Right lobe of liver (tissue), 6 donors: Measurements from ENCODE around the gene CCL17. TPM values are rescaled to one million over a fixed set of nuclear protein-coding genes. Genes with fewer than 3 reads are reported as not detected.

ENCODE experiments used
- ATAC-seq, 4 donors: fragments of 200-7000 bp; cut with Tn5 transposase; one replicate each; pipeline ENCODE4 v1.9.1; 2020; ENCODE audit warnings: mild to moderate bottlenecking in 4 of 4, moderate library complexity in 4 of 4
- DNase-seq, 3 donors: peaks; one replicate each; pipeline ENCODE4 v3.0.0-alpha.2; 2020
- H3K27ac ChIP-seq, 3 donors: fragments of 200-600 bp; one replicate each; pipeline ENCODE4 v1.8.0; 2022
- H3K27me3 ChIP-seq, 2 donors: fragments of 200-600 bp; one replicate each; pipeline ENCODE4 v1.8.0; 2022
- H3K36me3 ChIP-seq, 4 donors: fragments of 200-600 bp; sonication (generic) in 1 of 4; one replicate each; pipeline versions ENCODE4 v1.5.1 to v1.8.0; 2017 to 2022; ENCODE audit warnings: control low read depth in 1 of 4
- H3K4me1 ChIP-seq, 4 donors: fragments of 200-600 bp; sonication (generic) in 1 of 4; one replicate each; pipeline versions ENCODE4 v1.5.1 to v1.8.0; 2017 to 2022; ENCODE audit warnings: control low read depth in 1 of 4
- H3K4me3 ChIP-seq, 3 donors: fragments of 200-600 bp; one replicate each; pipeline ENCODE4 v1.8.0; 2022
- H3K9me3 ChIP-seq, 4 donors: fragments of 200-600 bp; sonication (generic) in 1 of 4; one replicate each; pipeline versions ENCODE4 v1.5.1 to v1.8.0; 2017 to 2022; ENCODE audit warnings: control low read depth in 1 of 4
- POLR2A ChIP-seq: fragments of 450-650 bp; IDR thresholded peaks from one replicate; pipeline ENCODE4 v1.6.1; 2017; ENCODE audit warnings: antibody characterized with exemption, mild to moderate bottlenecking
- WGBS: methylation state at CpG from one replicate; pipeline ENCODE4 v1.1.6; 2018; ENCODE audit warnings: low coverage, low lambda C conversion rate; ENCODE audit not compliant: insufficient coverage; ENCODE audit errors: missing lambda C conversion rate; 5-methylcytosine and 5-hydroxymethylcytosine counted together
- intact Hi-C, 2 donors: fragments of 100-400 bp; cut with DNase I; formaldehyde crosslinking; loops; one replicate each; pipeline versions ENCODE4 v1.11.2 to v1.14.1; 2022
- total RNA-seq, 6 experiments: library from RNA; depleted of rRNA in 2 of 6; stranded (reverse); fragments of >200 nt in 2 of 6; fragmentation: NEBNext Ultra II Directional in 3 of 6; extraction: Animal tissue kit (Norgen Biotek cat#: 25700) in 3 of 6; gene quantifications; one replicate each; pipeline versions ENCODE4 v1.1.0 to v1.2.4, GENCODE V29; 2016 to 2023
- TF ChIP-seq, protein P1 (sequence below), 4 donors: fragments of 200-600 bp in 3 of 4; fragments of 450-650 bp in 1 of 4; IDR thresholded peaks; one replicate each; pipeline versions ENCODE4 v1.5.1 to v1.8.0; 2016 to 2022; ENCODE audit warnings: antibody characterized with exemption in 4 of 4, mild to moderate bottlenecking in 2 of 4
- donor health status: DM: no; HTN: yes; CAD: no.
- donor health status: DM: no; HTN: no; CAD: no.
- donor health status: DM: no; HTN: no; CAD: no.
- donor health status: DM: no; HTN: yes; CAD: no.
- donor health status: DM: no; HTN: yes; CAD: no.

The CCL17 gene
- total RNA-seq, 6 experiments from 2014 or later: not detected

DNA sequence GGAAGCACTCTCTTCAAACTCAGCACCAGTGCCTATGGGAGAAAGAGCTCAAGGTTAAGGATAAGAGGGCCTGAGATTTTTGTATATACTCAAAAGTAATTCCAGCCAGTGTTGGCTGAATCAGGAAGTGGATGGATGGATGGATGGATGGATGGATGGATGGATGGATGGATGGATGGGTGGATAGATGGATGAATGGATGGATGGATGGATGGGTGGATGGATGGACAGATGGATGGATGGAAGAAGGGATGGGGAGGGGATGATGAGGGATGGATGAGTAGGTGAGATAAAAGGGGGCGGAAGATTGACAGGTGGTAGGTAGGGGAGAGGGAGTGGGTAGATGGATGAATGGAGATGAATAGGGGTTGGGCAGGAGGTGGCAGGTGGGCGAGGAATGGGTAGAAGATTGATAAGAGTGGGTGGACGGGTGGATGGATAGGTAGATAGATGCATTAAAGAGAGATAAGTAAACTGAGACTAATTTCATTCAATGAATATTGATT lies 28.2 kb upstream of the CCL17 start:
- WGBS: 100% methylated on average over 3 of the region's 3 CpGs
- H3K4me1 ChIP-seq: peaks cover 0 to 36% (median 8%) of the 10 kb centered on the region in 4 donors

DNA sequence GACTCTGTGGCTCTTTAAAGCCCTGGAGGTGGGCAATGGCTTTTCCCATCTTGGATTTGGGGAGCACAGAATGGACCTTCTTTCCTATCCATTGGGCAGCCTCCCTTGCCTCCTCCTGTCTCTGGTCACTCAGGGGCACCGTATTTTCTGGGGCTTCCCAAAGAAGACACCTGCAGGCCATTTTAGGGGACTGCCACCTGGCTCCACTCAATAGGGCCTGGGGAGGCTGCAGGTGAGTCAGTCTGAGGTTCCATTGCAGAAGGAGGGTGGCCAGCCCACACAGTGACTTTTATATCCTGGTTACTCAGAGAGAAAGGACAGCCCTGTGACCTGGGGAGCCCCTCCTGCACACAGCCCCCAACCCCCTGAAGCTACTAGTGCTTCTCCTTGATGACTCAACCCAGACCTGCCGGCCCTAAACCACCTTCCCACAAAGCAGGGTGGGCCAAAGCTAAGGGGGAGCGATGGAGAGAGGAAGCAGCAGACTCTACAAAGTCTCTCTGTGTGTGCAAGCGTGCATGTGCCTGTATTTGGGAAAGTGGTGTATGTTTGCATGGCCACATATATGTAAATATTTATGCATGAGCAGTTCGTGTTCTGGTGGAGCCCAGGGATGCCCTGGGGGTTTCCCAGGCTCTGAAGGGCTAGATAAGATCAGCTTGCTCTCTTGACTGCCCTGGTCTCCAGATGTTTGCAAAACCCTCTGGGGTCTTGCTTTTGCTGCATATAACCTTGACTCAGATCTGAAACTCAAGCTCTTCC lies 27.3 kb upstream of the CCL17 start:
- H3K27ac ChIP-seq: no peak overlapping the region

More for the DNA sequence above, 28.2 kb upstream of the CCL17 start:
- Histone ChIP-seq H3K36me3 (peaks cover 0 to under 1% (median 0%) of the 10 kb centered on the region in 4 donors), H3K27me3 (no peaks in the 10 kb centered on the region), H3K4me3 (no peak overlapping the region), H3K9me3 (no peaks in the 10 kb centered on the region), H3K27ac (no peak overlapping the region)
- TF ChIP-seq POLR2A: no peak
- TF ChIP-seq, protein P1, sequence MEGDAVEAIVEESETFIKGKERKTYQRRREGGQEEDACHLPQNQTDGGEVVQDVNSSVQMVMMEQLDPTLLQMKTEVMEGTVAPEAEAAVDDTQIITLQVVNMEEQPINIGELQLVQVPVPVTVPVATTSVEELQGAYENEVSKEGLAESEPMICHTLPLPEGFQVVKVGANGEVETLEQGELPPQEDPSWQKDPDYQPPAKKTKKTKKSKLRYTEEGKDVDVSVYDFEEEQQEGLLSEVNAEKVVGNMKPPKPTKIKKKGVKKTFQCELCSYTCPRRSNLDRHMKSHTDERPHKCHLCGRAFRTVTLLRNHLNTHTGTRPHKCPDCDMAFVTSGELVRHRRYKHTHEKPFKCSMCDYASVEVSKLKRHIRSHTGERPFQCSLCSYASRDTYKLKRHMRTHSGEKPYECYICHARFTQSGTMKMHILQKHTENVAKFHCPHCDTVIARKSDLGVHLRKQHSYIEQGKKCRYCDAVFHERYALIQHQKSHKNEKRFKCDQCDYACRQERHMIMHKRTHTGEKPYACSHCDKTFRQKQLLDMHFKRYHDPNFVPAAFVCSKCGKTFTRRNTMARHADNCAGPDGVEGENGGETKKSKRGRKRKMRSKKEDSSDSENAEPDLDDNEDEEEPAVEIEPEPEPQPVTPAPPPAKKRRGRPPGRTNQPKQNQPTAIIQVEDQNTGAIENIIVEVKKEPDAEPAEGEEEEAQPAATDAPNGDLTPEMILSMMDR (IDR thresholded peaks at IDR 0.05): no peak
- intact Hi-C loops: loop anchor here in 1 of 2 donors (10.0 kb wide), 1 partner anchor 72 kb away; no protein-coding TSS in a partner anchor
- DNase-seq (no peak), ATAC-seq (no peak)

DNA sequence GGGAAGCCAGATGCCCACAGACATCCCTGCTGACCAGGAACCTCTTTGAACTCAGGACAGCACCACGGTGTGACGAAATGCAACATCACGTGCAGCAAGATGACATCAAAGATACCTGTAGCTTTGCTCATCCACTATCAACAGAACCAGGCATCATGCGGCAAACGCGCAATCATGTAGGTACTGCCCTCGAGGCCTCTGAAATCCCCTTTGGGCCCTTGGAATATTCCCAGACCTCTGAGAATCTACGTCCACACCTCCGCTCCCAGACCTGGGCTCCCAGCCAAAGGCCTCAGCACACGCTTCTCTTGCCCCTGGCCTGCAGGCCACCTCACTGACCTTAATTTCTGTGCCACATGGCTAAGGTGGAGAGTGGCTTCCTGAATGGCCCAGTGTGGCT lies 25.0 kb upstream of the CCL17 start:
- WGBS: 58% methylated on average over 3 of the region's 10 CpGs
- DNase-seq (peak; percentile 77 to 86 (median 84)), ATAC-seq (peak; percentile 60 to 81 (median 70))
- Histone ChIP-seq H3K9me3 (no peaks in the 10 kb centered on the region), H3K36me3 (peaks cover 0 to 10% (median under 1%) of the 10 kb centered on the region in 4 donors), H3K27me3 (no peaks in the 10 kb centered on the region), H3K4me1 (peaks cover 0 to 13% (median 5%) of the 10 kb centered on the region in 4 donors), H3K4me3 (no peak overlapping the region), H3K27ac (peak overlapping the region in 2 of 3 donors; percentile 26 to 59)
- TF ChIP-seq POLR2A: no peak
- TF ChIP-seq, protein P1 (IDR thresholded peaks at IDR 0.05): no peak
- intact Hi-C loops: loop anchor here in 1 of 2 donors (10.0 kb wide), 1 partner anchor 75 kb away; no protein-coding TSS in a partner anchor

More for the DNA sequence above, 27.3 kb upstream of the CCL17 start:
- TF ChIP-seq, protein P1 (IDR thresholded peaks at IDR 0.05): no peak
- no peaks in the 10 kb centered on the region for H3K9me3 ChIP-seq
- H3K27me3 ChIP-seq: no peaks in the 10 kb centered on the region
- H3K4me3 ChIP-seq: no peak overlapping the region
- ATAC-seq (no peak), DNase-seq (no peak)
- peaks cover 0 to 10% (median under 1%) of the 10 kb centered on the region in 4 donors for H3K36me3 ChIP-seq
- intact Hi-C loops: loop anchor here in 1 of 2 donors (10.0 kb wide), 1 partner anchor 72 kb away; no protein-coding TSS in a partner anchor
- H3K4me1 ChIP-seq: peaks cover 0 to 27% (median 6%) of the 10 kb centered on the region in 4 donors
- WGBS: 35% methylated on average over 2 of the region's 5 CpGs

DNA sequence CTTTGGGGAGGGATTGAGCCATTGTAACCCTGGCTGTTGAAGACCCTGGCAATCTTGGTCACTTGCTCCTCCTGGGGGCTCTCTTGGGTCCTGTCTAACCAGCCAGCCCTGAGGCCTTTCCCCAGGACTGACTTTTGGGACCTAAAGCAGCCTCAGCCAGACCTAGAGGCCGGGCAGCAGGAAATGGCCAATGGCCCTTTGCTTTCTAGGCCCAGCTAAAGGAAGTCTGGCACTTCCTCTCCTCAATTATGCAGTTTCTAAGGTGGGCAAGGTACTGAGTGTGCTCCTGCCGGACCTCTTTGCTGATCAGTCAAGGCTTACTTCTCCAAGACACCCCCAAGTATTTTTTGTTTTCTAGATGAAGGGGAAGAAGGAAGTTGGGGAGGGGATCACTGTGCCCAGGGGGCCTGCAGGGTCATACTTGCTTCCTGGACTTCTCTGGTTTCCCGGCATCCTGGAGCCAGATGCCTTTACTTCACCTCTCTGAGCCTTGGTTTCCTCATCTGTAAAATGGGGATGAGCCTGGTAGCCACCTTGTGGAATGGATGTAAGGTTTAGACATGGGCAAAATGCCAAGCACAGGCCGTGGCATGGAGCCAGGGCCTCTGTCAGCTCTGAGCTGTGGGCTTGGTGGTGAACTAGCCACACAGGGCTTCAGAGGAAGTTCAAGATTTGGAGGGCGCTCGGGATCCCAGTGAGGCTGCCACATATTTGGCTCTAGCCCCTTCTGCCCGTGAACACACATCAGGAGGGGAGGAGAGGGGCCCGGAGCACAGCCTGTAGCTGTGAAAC lies 23.7 kb upstream of the CCL17 start:
- peaks cover 0 to 12% (median 2%) of the 10 kb centered on the region in 4 donors for H3K4me1 ChIP-seq
- no peaks in the 10 kb centered on the region for H3K27me3 ChIP-seq
- ATAC-seq (no peak), DNase-seq (peak in 1 of 3 donors; percentile 63)
- intact Hi-C loops: no loop called here
- H3K36me3 ChIP-seq: peaks cover 0 to 10% (median under 1%) of the 10 kb centered on the region in 4 donors
- no peaks in the 10 kb centered on the region for H3K9me3 ChIP-seq
- H3K4me3 ChIP-seq: no peak overlapping the region
- TF ChIP-seq POLR2A: no peak
- TF ChIP-seq, protein P1 (IDR thresholded peaks at IDR 0.05): no peak
- WGBS: 57% methylated on average over 4 of the region's 8 CpGs
- H3K27ac ChIP-seq: no peak overlapping the region
